Measurements from ENCODE around the gene TSEN54. TPM values are rescaled to one million over a fixed set of nuclear protein-coding genes. Genes with fewer than 3 reads are reported as not detected.

The TSEN54 gene
- total and polyA plus RNA-seq, 7 donors: 5.7 to 14.9 (median 9.7) TPM

DNA sequence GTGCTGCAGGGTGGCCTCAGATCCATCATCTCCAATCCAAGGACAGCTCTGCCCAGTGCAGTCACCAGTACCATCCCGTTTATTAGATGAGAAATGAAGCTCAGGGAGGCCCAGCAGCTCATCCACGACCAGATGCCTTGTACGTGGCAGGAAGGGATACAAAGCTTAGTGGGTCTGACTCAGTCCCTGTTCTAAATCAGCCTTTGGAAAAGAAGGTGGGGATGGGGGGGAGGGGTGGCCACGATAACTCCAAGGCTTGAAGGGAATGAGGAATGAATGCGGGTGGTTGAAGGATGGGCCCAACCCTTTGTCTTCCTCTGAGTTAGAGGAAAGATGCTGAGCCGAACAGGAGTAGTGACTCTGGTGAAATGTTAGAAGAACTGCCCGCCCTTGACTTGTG, 34.9 kb downstream of the TSEN54 start:
- Histone ChIP-seq H3K4me1 (no peaks in the 10 kb centered on the region), H3K27me3 (ENCODE audit: insufficient read depth in 3 of 3, low read length in 2 of 3) (no peaks in the 10 kb centered on the region), H3K9me3 (no peaks in the 10 kb centered on the region), H3K36me3 (ENCODE audit: insufficient read depth in 1 of 2, low read depth in 1 of 2) (no peaks in the 10 kb centered on the region), H3K27ac (no peak overlapping the region), H3K4me3 (no peak overlapping the region)
- intact Hi-C loops (cut with DNase I): no loop called here
- DNase-seq (no peak), ATAC-seq (no peak)
- TF ChIP-seq, protein P1, sequence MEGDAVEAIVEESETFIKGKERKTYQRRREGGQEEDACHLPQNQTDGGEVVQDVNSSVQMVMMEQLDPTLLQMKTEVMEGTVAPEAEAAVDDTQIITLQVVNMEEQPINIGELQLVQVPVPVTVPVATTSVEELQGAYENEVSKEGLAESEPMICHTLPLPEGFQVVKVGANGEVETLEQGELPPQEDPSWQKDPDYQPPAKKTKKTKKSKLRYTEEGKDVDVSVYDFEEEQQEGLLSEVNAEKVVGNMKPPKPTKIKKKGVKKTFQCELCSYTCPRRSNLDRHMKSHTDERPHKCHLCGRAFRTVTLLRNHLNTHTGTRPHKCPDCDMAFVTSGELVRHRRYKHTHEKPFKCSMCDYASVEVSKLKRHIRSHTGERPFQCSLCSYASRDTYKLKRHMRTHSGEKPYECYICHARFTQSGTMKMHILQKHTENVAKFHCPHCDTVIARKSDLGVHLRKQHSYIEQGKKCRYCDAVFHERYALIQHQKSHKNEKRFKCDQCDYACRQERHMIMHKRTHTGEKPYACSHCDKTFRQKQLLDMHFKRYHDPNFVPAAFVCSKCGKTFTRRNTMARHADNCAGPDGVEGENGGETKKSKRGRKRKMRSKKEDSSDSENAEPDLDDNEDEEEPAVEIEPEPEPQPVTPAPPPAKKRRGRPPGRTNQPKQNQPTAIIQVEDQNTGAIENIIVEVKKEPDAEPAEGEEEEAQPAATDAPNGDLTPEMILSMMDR (IDR thresholded peaks at IDR 0.05): no peak
- 84 to 90% (median 86%) methylated on average over 7 of the region's 7 CpGs for WGBS, 3 donors

DNA sequence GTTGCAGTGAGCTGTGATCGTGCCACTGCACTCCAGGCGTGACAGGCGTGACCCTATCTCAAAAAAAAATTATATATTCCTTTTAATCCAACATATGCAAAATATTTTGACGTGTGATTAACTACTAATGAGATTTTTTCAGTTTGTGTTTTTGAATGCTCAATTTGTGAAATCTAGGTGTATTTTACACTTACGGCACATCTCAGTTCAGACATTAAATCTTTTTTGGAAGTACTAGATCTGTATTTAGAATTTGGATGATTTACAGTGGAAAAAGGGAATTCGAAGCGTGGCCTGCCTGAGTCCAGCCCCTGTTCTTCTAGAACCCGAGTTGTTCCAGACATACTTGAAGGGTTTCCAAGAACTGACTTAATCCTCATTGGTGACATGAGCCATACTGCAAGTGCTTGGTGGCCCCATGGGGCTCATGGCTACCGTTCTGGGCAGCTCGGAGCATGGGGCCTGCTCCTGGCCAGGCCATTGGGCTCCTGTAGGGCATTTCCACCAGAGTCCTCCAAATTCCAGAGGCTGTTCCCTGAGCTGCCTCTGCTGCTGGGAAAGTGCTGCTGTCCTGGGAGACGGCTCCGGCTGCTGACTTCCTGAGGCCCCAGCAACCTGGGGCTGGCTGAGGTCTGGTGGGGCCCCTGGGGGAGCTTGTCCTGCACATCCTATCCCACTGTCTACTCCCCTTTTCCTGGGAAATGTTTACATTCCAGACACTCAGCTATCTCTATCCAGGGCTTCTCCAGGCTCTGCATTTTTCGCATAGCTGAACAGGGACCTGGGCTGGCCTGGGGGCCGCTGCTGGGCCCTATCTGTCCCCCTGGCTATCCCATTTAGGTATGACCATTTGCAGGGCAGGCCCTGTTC, 36.3 kb downstream of the TSEN54 start:
- H3K4me1 ChIP-seq: no peaks in the 10 kb centered on the region
- no peak for ATAC-seq
- H3K4me3 ChIP-seq: no peak overlapping the region
- no peak overlapping the region for H3K27ac ChIP-seq
- no peaks in the 10 kb centered on the region for H3K9me3 ChIP-seq
- no peaks in the 10 kb centered on the region for H3K27me3 ChIP-seq (ENCODE audit: insufficient read depth in 3 of 3, low read length in 2 of 3)
- intact Hi-C loops (cut with DNase I): no loop called here
- no peak for DNase-seq
- 53 to 72% (median 71%) methylated on average over 14 of the region's 14 CpGs for whole genome bisulfite sequencing, 3 donors
- TF ChIP-seq, protein P1 (IDR thresholded peaks at IDR 0.05): no peak
- H3K36me3 ChIP-seq (ENCODE audit: insufficient read depth in 1 of 2, low read depth in 1 of 2): no peaks in the 10 kb centered on the region

DNA sequence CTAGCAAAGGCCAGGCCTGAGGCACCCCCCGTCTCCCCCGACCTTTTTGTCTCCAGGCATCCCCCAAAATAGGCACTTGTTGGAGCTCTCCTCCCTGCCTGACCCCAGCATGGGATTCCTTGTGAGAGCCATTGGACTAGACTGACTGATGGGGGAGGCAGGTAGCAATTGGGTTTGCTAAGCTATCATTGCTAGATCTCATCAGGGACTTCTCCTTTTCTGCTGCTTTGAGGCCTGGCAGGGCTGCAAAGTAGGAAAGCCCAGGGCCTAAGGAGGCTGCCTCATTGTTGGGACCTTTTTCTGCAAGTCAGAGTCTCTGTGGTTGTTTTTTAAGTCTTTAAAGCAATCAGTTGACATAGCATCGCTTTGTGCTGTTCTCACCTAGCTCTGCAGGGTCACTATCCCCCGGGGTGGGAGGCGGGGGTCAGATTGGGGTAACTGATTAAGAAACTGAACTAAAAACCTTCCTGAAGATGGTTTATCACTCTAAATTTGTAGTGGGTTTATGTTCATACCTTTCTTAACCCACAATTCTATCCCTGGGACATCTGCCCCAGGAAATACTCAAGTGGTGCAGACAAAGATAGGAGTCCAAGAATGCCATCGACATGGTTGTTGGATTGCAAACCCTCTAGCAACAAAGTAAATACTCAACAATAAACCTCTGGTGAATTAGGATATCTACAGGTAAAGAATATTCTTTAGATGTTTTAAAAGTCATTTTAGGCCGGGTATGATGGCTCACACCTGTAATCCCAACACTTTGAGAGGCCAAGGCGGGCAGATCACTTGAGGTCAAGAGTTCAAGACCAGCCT, 37.2 kb downstream of the TSEN54 start:
- TF ChIP-seq, protein P1 (IDR thresholded peaks at IDR 0.05): no peak
- no peak for DNase-seq
- H3K4me1 ChIP-seq: no peaks in the 10 kb centered on the region
- no peak overlapping the region for H3K27ac ChIP-seq
- H3K9me3 ChIP-seq: no peaks in the 10 kb centered on the region
- intact Hi-C loops (cut with DNase I): no loop called here
- H3K4me3 ChIP-seq: no peak overlapping the region
- WGBS, 3 donors: 86 to 90% (median 88%) methylated on average over 8 of the region's 8 CpGs
- H3K27me3 ChIP-seq (ENCODE audit: insufficient read depth in 3 of 3, low read length in 2 of 3): no peaks in the 10 kb centered on the region
- no peak for ATAC-seq
- H3K36me3 ChIP-seq (ENCODE audit: insufficient read depth in 1 of 2, low read depth in 1 of 2): no peaks in the 10 kb centered on the region

DNA sequence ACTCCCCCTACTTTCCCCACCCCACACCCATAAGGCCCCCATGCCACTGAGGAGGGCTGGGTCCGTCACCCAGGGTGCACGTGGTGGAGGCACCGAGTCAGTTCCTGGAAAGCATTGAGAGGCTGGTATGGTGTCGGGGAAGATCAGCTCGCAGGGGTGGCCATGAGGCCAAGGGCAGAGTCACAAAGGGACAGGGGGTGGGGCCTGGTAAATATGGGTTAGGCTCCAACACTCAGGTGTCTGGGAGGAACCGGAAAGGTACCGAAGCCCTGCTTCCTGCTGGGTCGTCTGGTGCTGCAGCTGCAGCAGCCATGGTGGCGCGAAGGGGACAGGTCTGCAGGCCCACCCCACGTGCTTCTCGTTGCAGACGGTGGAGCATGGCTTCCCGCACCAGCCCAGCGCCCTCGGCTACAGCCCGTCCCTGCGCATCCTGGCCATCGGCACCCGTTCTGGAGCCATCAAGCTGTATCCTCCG, 39.4 kb downstream of the TSEN54 start:
- no peak for DNase-seq

More for the DNA sequence above, 39.4 kb downstream of the TSEN54 start:
- Histone ChIP-seq H3K4me1 (no peaks in the 10 kb centered on the region), H3K9me3 (no peaks in the 10 kb centered on the region), H3K4me3 (no peak overlapping the region), H3K27me3 (ENCODE audit: insufficient read depth in 3 of 3, low read length in 2 of 3) (no peaks in the 10 kb centered on the region), H3K36me3 (ENCODE audit: insufficient read depth in 1 of 2, low read depth in 1 of 2) (no peaks in the 10 kb centered on the region), H3K27ac (no peak overlapping the region)
- 93 to 95% (median 93%) methylated on average over 21 of the region's 21 CpGs for WGBS, 3 donors
- intact Hi-C loops (cut with DNase I): no loop called here
- TF ChIP-seq, protein P1 (IDR thresholded peaks at IDR 0.05): no peak
- no peak for ATAC-seq
